ELR (cell line): ENCODE data around the gene EEFSEC.
A peak's percentile ranks its signal among the peaks of the same experiment; 100 is the strongest.

Experiments used
- DNase-seq: peaks from one replicate; pipeline ENCODE4 v3.0.0-alpha.2; 2015; ENCODE audit warnings: low read depth

EEFSEC gene

DNA sequence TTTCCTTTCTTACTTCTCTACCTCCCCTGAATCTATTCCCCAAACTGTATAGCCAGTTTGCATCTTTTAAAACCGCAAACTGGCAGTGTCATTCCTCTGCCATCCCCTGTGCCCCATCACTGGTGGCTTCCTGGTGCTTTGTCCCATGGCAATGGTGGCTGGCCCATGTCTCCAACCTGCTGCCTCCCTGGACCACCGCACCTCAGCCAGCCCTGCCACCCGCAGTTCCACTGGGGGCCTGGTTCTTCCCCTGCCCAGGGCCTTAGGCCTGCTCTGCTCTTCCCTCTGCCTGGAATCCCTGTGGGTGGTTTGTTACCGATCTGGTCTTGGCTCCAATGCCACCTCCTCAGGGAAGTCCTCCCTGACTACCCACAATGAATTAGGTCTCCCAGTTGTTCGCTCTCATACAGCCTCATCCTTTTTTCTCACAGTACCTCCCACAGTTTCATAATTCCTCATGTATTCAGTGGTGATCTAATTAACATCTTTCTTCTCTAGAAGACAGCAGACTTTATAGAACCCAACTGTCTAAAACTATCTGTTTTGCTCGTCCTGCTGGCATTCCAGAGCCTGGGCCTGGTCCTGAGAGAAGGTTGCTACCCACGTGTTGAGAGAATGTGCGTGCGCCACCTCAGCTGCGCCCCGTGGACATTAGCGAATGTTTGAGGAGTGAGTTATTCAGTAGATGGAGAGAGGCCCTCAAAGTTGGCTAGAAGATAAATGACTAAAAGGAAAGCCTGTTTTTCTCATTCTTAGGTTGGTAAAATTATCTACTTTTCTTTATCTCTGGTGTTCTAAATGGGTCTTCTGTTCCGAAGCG lies 183.3 kb downstream of the EEFSEC start:
- DNase-seq, result no peak

- no peak for DNase-seq
These were observed 184.0 kb downstream of the EEFSEC start for GRCh38 chr3:128337305-128337704.

DNA sequence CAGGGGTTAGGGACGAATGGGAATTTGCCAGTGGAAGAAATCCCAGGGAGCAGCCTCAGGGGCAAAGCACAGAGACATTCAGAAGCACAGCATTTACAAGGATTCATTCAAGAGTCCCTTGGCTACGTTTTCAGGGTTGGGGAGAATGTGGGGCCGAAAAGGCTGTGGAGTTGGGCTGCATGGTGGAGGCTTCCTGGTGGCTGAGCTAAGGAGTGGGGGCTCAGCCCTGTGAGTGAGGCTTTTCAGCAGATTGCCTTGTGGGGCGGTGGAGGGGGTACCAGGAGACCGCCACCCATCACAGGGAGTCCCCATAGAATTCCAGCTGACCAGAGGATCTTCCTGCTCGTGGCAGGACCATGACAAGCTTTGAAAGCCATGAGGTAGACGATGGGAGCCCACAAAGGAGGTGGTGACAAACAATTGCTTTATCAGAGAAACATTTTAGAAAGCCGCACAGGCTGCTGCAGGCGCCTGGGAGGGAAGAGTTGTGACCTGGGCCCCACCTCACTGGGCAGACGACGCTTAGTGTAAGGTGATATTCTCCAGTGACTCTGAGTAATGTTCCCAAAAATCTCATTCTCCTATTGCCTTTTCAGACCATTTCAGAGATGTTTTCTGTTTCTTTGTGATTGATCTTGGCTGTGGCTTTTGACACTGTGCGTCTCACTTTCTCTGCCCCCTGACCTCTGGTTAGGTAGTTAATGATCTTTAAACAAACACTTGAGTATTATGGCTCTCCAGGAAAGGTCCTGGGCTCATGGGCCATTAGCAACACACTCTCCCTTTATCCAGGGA lies 185.5 kb downstream of the EEFSEC start:
- no peak for DNase-seq

- DNase-seq, result no peak
These were observed 186.3 kb downstream of the EEFSEC start for GRCh38 chr3:128339491-128340012.

DNA sequence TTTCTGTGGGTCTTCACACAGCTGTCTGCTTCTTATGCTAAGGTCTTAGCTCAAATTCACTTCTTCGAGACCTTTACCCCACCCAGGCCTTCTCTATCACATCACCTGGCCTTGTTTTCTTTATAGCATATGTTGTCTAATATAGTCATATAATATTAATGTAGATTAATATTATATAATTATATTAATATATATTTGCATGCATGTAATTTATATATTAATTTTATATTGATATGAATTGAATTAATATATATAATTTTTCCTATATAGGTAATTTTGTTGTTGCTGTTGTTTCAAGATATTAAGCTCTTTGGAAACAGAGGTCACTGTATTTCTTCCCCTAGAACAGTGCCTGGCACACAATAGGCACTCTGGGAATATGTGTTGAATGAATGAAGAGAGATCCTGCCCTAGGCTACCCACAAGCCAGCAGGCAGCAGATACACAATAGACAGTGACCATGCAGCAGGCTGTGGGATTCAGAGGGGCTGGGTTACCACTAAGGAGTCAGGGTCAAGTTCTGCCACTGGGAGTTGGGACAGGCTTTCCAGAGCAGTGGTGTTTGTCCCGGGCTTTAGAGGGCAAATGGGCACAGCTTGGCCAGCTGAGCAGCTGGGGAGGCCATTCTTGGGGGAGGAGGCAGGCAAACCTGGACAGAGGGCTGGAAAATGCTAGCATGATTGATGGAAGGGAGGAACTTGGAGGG lies 187.1 kb downstream of the EEFSEC start:
- DNase-seq, result no peak

DNA sequence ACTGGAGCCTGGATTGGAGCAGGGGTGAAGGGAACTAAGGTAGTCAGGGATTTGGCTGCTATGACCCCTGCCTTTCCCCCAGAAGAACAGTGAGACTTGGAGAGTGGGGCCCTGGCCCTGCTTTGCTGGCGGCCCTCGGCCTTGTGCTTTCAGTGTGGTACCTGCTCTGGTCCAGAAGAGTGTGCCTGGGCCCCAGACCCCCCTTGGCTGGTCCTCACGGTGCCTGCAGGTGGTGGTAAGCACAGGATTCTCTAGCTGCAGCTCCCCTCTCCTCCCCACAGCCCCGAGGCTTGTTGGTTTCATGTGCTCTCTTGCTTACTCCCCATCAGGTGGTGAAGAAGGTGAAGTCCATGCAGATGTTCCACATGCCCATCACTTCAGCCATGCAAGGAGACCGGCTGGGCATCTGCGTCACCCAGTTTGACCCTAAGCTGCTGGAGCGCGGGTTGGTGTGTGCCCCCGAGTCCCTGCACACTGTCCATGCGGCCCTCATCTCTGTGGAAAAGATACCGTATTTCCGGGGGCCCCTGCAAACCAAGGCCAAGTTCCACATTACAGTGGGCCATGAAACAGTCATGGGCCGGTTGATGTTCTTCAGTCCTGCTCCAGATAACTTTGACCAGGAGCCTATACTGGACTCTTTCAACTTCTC lies 187.7 kb downstream of the EEFSEC start:
- DNase-seq, result no peak

DNA sequence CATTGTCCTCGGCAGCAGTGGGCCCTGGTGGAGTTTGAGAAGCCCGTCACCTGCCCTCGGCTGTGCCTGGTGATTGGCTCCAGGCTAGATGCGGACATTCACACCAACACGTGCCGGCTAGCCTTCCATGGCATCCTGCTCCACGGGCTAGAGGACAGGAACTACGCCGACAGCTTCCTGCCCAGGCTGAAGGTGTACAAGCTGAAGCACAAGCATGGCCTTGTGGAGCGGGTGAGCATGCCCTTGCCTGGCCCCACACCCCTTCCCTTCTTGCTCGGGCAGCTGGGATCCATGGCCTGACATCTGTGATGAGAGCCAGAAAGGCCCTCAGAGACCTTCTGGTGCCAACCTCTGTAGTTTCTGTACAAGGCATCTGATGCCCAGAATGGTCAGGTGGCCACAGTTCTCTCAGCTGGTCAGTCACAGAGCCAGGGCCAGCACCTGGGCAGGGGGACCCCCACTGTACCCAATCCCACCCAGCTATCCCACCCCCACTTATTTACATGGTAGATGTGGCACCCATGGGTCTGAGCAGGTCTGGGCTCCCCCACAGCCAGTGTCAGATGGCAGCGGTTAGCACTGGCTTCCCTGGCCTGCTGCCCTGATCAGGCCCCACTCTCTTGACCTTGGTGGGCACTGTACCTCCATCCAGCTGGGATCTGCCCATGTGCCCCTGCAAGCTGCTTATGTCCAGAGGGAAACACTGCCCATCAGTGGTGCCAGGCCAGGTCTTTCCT lies 188.5 kb downstream of the EEFSEC start:
- DNase-seq, result no peak

DNA sequence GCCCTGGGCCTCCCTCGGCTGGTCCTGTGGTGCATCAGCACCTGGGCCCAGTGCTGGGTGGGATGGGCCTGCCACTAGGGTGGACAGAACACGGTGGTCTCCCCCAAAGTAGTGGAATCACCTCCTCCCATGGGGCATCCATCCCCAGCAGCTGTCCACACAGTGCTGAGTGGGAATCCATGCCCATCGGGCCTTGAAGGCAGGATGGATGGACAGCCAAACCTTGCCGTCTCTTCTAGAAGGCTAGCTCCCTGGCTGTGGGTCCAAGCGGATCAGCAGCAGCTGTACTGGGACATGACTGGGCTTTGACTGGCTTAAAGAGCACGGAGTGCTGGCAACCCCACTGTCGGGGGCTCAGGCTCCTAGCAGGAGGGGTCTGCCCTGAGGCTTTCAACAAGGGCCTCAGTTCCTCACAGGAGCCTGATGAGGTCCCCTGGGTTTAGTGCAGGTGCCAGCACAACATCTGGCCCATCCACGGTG lies 189.5 kb downstream of the EEFSEC start:
- no peak for DNase-seq

GRCh38 chr3:128343287-128344051 lies 190.2 kb downstream of the EEFSEC start:
- DNase-seq, result peak; percentile 75

- DNase-seq, result no peak
These were observed 190.9 kb downstream of the EEFSEC start for GRCh38 chr3:128344052-128344735.

- DNase-seq, result no peak
These were observed 191.9 kb downstream of the EEFSEC start for GRCh38 chr3:128345196-128345595.

DNA sequence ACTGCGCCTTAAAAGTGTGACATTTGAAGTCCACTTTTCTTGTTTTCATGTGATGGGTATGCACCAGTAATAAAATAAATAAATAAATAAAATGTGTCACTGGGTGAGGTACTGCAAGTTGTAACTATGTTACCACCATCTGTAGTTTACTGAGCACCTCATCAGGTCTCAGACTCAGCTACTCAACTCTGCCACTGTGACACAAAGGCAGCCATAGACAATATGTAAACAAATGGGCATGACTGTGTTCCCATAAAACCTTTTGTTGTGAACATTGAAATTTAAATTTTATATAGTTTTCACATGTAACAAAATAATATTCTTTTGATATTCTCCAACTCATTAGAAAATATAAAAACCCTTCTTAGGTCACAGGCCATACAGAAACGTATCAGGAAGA lies 193.3 kb downstream of the EEFSEC start:
- DNase-seq, result no peak

DNA sequence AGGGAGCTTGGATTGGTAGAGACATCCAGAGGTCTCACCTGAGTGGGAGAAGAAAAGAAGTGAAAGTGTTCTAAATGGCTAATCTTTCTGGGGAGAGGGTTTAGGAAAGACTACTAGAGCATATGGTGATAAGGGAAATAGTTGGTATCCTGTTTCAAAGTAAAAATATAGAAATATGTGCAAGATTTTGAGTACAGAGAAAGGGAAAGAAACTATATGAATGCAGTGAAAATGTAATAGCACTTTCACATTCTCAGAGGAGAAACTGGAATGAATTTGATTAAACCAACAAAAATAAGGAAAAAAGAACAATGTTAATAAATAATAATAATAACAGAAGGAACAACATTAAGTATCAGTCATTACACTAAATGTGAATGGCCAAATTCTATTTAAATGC lies 194.0 kb downstream of the EEFSEC start:
- no peak for DNase-seq

DNA sequence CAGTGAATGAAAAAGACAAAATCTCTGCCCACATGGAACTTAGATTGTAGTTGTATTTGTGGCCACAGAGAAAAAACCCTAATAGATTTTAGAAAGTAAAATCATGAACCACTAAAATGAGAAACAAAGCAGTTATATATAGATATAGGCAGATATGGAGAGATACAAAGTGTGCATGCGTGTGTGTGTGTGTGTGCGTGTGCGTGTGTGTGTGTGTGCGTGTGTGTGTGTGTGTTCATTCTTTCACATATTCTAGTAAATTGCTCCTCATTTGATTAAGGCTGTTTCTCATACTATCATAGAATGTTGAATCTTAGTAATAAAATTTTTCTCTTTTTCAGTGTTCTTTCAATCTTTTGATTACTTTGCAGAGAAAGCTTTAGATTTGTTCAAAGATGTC lies 194.8 kb downstream of the EEFSEC start:
- no peak for DNase-seq

- peak; percentile 3 for DNase-seq
These were observed 195.7 kb downstream of the EEFSEC start for GRCh38 chr3:128348805-128349531.

GRCh38 chr3:128349963-128350599 lies 196.8 kb downstream of the EEFSEC start:
- DNase-seq, result no peak

GRCh38 chr3:128351546-128351945 lies 198.3 kb downstream of the EEFSEC start:
- DNase-seq, result no peak

GRCh38 chr3:128352326-128352725 lies 199.0 kb downstream of the EEFSEC start:
- DNase-seq, result no peak
